SK-N-SH treated with all-trans-retinoic acid at 6 μM for 48 hours (cell line): ENCODE results near the gene AKAP12.

Source experiments
- BACH2 ChIP-seq: fragments of 250-450 bp; sonication (Bioruptor Pico); IDR thresholded peaks from 2 replicates; pipeline ENCODE4 v1.9.0; 2021; ENCODE audit warnings: mild to moderate bottlenecking, borderline replicate concordance
- CREB5 ChIP-seq: fragments of 250-450 bp; sonication (Bioruptor Pico); IDR thresholded peaks from 2 replicates; pipeline ENCODE4 v1.5.1; 2020; ENCODE audit warnings: low read depth, mild to moderate bottlenecking, moderate library complexity
- CSDC2 ChIP-seq: fragments of 250-450 bp; sonication (Bioruptor Pico); IDR thresholded peaks from 2 replicates; pipeline ENCODE4 v1.5.0; 2020; ENCODE audit warnings: mild to moderate bottlenecking, moderate library complexity
- ESRRG ChIP-seq: fragments of 250-450 bp; sonication (Bioruptor Pico); IDR thresholded peaks from 2 replicates; pipeline ENCODE4 v1.6.1; 2021; ENCODE audit warnings: mild to moderate bottlenecking
- RARB ChIP-seq: fragments of 250-450 bp; sonication (Bioruptor Pico); IDR thresholded peaks from 2 replicates; pipeline ENCODE4 v1.8.0; 2021; ENCODE audit warnings: mild to moderate bottlenecking, moderate library complexity
- TOX ChIP-seq: fragments of 250-450 bp; sonication (Bioruptor Pico); IDR thresholded peaks from 2 replicates; pipeline ENCODE4 v1.8.0; 2021; ENCODE audit warnings: mild to moderate bottlenecking, moderate library complexity, borderline replicate concordance
- TSHZ2 ChIP-seq: fragments of 250-450 bp; sonication (Bioruptor Pico); IDR thresholded peaks from 2 replicates; pipeline ENCODE4 v1.5.0; 2020; ENCODE audit warnings: mild to moderate bottlenecking, moderate library complexity
- ZFP3 ChIP-seq: fragments of 250-450 bp; sonication (Bioruptor Pico); IDR thresholded peaks from 2 replicates; pipeline ENCODE4 v1.5.0; 2020; ENCODE audit warnings: mild to moderate bottlenecking, moderate library complexity
- ZNF70 ChIP-seq: fragments of 450-650 bp; formaldehyde crosslinking; IDR thresholded peaks from 2 replicates; pipeline ENCODE4 v1.5.0; 2020; ENCODE audit warnings: mild to moderate bottlenecking, moderate library complexity
- TF ChIP-seq, protein P1 (sequence below): fragments of 250-450 bp; sonication (Bioruptor Pico); IDR thresholded peaks from 2 replicates; pipeline ENCODE4 v1.8.0; 2020; ENCODE audit warnings: mild to moderate bottlenecking, moderate library complexity, borderline replicate concordance

DNA sequence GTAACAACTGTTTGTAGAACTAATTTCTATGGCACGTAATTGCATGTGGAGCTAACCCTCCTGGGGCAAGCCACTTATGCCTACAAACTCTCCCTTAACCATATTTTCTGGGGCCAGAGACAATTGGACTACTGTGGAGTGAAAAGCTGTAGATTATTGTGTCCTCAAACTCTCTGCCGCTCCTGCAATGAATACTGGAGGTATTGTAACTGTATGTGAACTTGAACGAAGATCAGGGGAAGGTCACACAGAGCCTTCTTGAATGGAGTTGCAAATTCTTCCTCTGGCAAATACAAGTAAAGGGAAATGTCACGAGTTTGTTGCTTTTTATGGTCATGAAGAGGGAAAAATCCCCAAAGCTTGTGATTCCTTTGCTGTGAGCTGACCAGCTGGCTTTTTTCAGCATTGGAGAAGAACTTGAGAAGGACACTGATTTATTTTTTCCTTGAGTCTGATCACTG lies 18.2 kb downstream of the AKAP12 start:
- TF ChIP-seq CREB5 (CRISPR knock-in tag) (no peak), CSDC2 (CRISPR knock-in tag) (no peak), ZFP3 (CRISPR knock-in tag) (no peak), BACH2 (no peak), TOX (CRISPR knock-in tag) (no peak), ESRRG (CRISPR knock-in tag) (no peak), RARB (CRISPR knock-in tag) (no peak), TSHZ2 (no peak), ZNF70 (CRISPR knock-in tag) (no peak)
- TF ChIP-seq, protein P1, sequence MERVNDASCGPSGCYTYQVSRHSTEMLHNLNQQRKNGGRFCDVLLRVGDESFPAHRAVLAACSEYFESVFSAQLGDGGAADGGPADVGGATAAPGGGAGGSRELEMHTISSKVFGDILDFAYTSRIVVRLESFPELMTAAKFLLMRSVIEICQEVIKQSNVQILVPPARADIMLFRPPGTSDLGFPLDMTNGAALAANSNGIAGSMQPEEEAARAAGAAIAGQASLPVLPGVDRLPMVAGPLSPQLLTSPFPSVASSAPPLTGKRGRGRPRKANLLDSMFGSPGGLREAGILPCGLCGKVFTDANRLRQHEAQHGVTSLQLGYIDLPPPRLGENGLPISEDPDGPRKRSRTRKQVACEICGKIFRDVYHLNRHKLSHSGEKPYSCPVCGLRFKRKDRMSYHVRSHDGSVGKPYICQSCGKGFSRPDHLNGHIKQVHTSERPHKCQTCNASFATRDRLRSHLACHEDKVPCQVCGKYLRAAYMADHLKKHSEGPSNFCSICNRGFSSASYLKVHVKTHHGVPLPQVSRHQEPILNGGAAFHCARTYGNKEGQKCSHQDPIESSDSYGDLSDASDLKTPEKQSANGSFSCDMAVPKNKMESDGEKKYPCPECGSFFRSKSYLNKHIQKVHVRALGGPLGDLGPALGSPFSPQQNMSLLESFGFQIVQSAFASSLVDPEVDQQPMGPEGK (CRISPR knock-in tag), result no peak
